ENCODE measurements around the gene HDGFL2.

HDGFL2 gene

DNA sequence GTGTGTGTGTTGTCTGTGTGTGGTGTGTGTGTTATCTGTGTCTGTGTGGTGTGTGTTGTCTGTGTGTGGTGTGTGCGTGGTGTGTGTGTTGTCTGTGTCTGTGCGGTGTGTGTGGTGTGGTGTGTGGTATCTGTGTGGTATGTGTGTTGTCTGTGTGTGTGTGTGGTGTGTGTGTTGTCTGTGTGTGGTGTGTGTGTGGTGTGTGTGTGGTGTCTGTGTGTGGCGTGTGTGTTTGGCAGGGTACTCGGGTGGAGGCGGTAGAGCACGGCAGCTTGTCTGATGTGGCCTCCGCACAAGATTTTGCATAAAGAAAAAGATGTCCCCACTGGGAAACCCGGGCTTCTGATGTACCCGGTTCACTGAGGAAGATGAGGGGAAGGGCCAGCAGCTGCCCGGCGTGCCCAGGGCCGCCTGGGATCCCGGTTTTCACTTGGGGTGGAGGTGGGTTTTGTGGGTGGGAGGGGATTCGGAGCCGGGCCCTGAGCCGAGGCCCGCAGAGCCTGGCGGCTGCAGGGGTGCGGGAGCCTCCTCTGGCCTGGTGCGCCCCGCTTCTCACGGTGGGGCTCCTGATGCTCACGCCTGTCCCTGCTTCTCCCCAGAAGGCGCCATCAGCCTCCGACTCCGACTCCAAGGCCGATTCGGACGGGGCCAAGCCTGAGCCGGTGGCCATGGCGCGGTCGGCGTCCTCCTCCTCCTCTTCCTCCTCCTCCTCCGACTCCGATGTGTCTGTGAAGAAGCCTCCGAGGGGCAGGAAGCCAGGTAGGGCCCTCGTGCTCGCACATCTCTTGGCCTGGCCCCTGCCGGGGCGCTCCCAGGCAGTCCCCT, 21.2 kb downstream of the HDGFL2 start:
- H3K36me3 ChIP-seq (replicated peaks; ENCODE audit: insufficient read depth, low read length): no peaks in the 10 kb centered on the region
- H3F3A ChIP-seq (ENCODE audit: insufficient read depth, low read length): no peaks in the 10 kb centered on the region
- H3K9me3 ChIP-seq (replicated peaks; ENCODE audit: insufficient read depth, low read length): no peaks in the 10 kb centered on the region
- no peak overlapping the region for H2AFZ ChIP-seq (ENCODE audit: low read length)
- no peaks in the 10 kb centered on the region for H4K20me1 ChIP-seq (ENCODE audit: insufficient read depth, low read length)
- H3K27ac ChIP-seq (ENCODE audit: low read length): no peak overlapping the region
- H3K4me3 ChIP-seq (ENCODE audit: low read length): no peak overlapping the region
- DNase-seq: no peak
- no peaks in the 10 kb centered on the region for H3K4me1 ChIP-seq (ENCODE audit: low read length)
- no peaks in the 10 kb centered on the region for H3K79me2 ChIP-seq (ENCODE audit: low read length)
- H3K4me2 ChIP-seq (ENCODE audit: low read depth, low read length): no peak overlapping the region
- H3K9ac ChIP-seq (ENCODE audit: low read length): no peak overlapping the region
- no peaks in the 10 kb centered on the region for H3K27me3 ChIP-seq (replicated peaks; ENCODE audit: insufficient read depth, low read length)
- H3K9me2 ChIP-seq (replicated peaks; ENCODE audit: insufficient read depth, low read length): no peaks in the 10 kb centered on the region
- no peak for TF ChIP-seq EZH2 (optimal IDR thresholded peaks at IDR 0.05; ENCODE audit: low read depth, low read length)
- TF ChIP-seq, protein P1, sequence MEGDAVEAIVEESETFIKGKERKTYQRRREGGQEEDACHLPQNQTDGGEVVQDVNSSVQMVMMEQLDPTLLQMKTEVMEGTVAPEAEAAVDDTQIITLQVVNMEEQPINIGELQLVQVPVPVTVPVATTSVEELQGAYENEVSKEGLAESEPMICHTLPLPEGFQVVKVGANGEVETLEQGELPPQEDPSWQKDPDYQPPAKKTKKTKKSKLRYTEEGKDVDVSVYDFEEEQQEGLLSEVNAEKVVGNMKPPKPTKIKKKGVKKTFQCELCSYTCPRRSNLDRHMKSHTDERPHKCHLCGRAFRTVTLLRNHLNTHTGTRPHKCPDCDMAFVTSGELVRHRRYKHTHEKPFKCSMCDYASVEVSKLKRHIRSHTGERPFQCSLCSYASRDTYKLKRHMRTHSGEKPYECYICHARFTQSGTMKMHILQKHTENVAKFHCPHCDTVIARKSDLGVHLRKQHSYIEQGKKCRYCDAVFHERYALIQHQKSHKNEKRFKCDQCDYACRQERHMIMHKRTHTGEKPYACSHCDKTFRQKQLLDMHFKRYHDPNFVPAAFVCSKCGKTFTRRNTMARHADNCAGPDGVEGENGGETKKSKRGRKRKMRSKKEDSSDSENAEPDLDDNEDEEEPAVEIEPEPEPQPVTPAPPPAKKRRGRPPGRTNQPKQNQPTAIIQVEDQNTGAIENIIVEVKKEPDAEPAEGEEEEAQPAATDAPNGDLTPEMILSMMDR (IDR thresholded peaks at IDR 0.05; ENCODE audit: low read length): no peak
- no peak for TF ChIP-seq EZH2phosphoT487 (IDR thresholded peaks at IDR 0.05; ENCODE audit: low read length)

DNA sequence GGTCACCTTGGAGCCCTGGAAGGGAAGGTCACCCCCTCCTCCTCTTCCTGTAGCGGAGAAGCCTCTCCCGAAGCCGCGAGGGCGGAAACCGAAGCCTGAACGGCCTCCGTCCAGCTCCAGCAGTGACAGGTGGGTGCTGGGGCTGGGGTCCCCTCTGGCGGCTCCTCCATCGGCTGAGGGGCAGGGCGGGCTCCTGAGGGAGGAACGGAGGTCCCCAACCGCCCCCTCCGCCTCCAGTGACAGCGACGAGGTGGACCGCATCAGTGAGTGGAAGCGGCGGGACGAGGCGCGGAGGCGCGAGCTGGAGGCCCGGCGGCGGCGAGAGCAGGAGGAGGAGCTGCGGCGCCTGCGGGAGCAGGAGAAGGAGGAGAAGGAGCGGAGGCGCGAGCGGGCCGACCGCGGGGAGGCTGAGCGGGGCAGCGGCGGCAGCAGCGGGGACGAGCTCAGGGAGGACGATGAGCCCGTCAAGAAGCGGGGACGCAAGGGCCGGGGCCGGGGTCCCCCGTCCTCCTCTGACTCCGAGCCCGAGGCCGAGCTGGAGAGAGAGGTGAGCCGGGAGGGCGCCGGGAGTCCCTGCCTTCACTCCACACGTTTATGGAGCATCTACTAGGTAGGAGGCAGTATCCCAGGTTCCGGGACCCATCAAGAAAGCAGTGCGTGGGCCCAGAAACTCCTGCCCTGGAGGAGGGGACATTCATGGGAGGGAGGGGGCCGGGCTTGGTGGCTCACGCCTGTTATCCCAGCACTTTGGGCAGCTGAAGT, 22.0 kb downstream of the HDGFL2 start:
- H3K9me2 ChIP-seq (replicated peaks; ENCODE audit: insufficient read depth, low read length): no peaks in the 10 kb centered on the region
- no peak overlapping the region for H3K4me2 ChIP-seq (ENCODE audit: low read depth, low read length)
- no peak for TF ChIP-seq EZH2phosphoT487 (IDR thresholded peaks at IDR 0.05; ENCODE audit: low read length)
- no peak for TF ChIP-seq EZH2 (optimal IDR thresholded peaks at IDR 0.05; ENCODE audit: low read depth, low read length)
- TF ChIP-seq, protein P1 (IDR thresholded peaks at IDR 0.05; ENCODE audit: low read length): no peak
- DNase-seq: no peak
- no peaks in the 10 kb centered on the region for H3K9me3 ChIP-seq (replicated peaks; ENCODE audit: insufficient read depth, low read length)
- H3K36me3 ChIP-seq (replicated peaks; ENCODE audit: insufficient read depth, low read length): no peaks in the 10 kb centered on the region
- no peaks in the 10 kb centered on the region for H3K4me1 ChIP-seq (ENCODE audit: low read length)
- no peak overlapping the region for H3K4me3 ChIP-seq (ENCODE audit: low read length)
- H3K9ac ChIP-seq (ENCODE audit: low read length): no peak overlapping the region
- H3K79me2 ChIP-seq (ENCODE audit: low read length): no peaks in the 10 kb centered on the region
- H2AFZ ChIP-seq (ENCODE audit: low read length): no peak overlapping the region
- no peaks in the 10 kb centered on the region for H3K27me3 ChIP-seq (replicated peaks; ENCODE audit: insufficient read depth, low read length)
- no peaks in the 10 kb centered on the region for H3F3A ChIP-seq (ENCODE audit: insufficient read depth, low read length)
- H4K20me1 ChIP-seq (ENCODE audit: insufficient read depth, low read length): no peaks in the 10 kb centered on the region
- H3K27ac ChIP-seq (ENCODE audit: low read length): no peak overlapping the region

DNA sequence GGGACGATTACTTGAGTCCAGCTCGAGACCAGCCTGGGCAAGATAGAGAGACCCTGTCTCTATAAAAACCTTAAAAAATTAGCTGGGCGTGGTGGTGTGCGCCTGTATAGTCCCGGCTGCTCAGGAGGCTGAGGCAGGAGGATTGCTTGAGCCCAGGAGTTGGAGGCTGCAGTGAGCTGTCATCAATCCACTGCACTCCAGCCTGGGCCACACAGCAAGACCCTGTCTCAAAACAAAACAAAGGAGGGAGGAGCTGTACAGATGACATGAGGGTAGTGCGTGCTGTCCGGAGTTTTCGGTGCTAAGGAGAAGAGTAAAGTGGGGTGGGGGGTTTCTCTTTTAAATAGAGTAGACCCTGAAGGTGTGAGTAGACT, 22.6 kb downstream of the HDGFL2 start:
- Histone ChIP-seq H3F3A (ENCODE audit: insufficient read depth, low read length) (no peaks in the 10 kb centered on the region), H3K4me3 (ENCODE audit: low read length) (no peak overlapping the region), H3K9me2 (replicated peaks; ENCODE audit: insufficient read depth, low read length) (no peaks in the 10 kb centered on the region), H3K9ac (ENCODE audit: low read length) (no peak overlapping the region), H3K4me2 (ENCODE audit: low read depth, low read length) (no peak overlapping the region), H3K4me1 (ENCODE audit: low read length) (no peaks in the 10 kb centered on the region), H2AFZ (ENCODE audit: low read length) (no peak overlapping the region), H4K20me1 (ENCODE audit: insufficient read depth, low read length) (no peaks in the 10 kb centered on the region), H3K27me3 (replicated peaks; ENCODE audit: insufficient read depth, low read length) (no peaks in the 10 kb centered on the region), H3K27ac (ENCODE audit: low read length) (no peak overlapping the region), H3K79me2 (ENCODE audit: low read length) (no peaks in the 10 kb centered on the region), H3K9me3 (replicated peaks; ENCODE audit: insufficient read depth, low read length) (no peaks in the 10 kb centered on the region), H3K36me3 (replicated peaks; ENCODE audit: insufficient read depth, low read length) (no peaks in the 10 kb centered on the region)
- no peak for DNase-seq
- no peak for TF ChIP-seq EZH2phosphoT487 (IDR thresholded peaks at IDR 0.05; ENCODE audit: low read length)
- TF ChIP-seq EZH2 (optimal IDR thresholded peaks at IDR 0.05; ENCODE audit: low read depth, low read length): no peak
- TF ChIP-seq, protein P1 (IDR thresholded peaks at IDR 0.05; ENCODE audit: low read length): no peak
